ENCODE measurements around the gene KMT2A. TPM values are rescaled to one million over a fixed set of nuclear protein-coding genes. Genes with fewer than 3 reads are reported as not detected.
"Not testable (repeated sequence)": the region's sequence is repeated elsewhere in the genome, so short reads cannot be mapped to it uniquely, and the experiment has no call there.

The KMT2A gene
- polyA plus RNA-seq, 1 donor = 34.8 TPM

- WGBS (ENCODE audit: insufficient coverage, low lambda C conversion rate) = no CpG with 5 or more reads among the region's 2 CpGs
- no peak for DNase-seq
- Histone ChIP-seq H3K36me3 (ENCODE audit: control insufficient read depth, insufficient read depth, low read length) (no peaks in the 10 kb centered on the region), H3K9me3 (ENCODE audit: control insufficient read depth, low read depth, low read length) (no peaks in the 10 kb centered on the region), H3K27me3 (ENCODE audit: control insufficient read depth, insufficient read depth, low read length) (no peaks in the 10 kb centered on the region), H3K4me1 (ENCODE audit: control insufficient read depth, insufficient read depth, low read length) (peaks cover 17% of the 10 kb centered on the region), H3K27ac (ENCODE audit: low read length) (no peak overlapping the region), H3K4me3 (ENCODE audit: low read length) (no peak overlapping the region)
Observed at GRCh38 chr11:118443590-118444218, 7.4 kb downstream of the KMT2A start.

GRCh38 chr11:118447423-118447822, 11.1 kb downstream of the KMT2A start:
- peaks cover 4% of the 10 kb centered on the region for H3K4me1 ChIP-seq (ENCODE audit: control insufficient read depth, insufficient read depth, low read length)
- H3K9me3 ChIP-seq (ENCODE audit: control insufficient read depth, low read depth, low read length) = no peaks in the 10 kb centered on the region
- 100% methylated on average over 1 of the region's 4 CpGs for WGBS (ENCODE audit: insufficient coverage, low lambda C conversion rate)
- peaks cover 8% of the 10 kb centered on the region for H3K36me3 ChIP-seq (ENCODE audit: control insufficient read depth, insufficient read depth, low read length)
- no peak overlapping the region for H3K27ac ChIP-seq (ENCODE audit: low read length)
- H3K27me3 ChIP-seq (ENCODE audit: control insufficient read depth, insufficient read depth, low read length) = no peaks in the 10 kb centered on the region
- no peak for DNase-seq
- H3K4me3 ChIP-seq (ENCODE audit: low read length) = no peak overlapping the region

- Histone ChIP-seq H3K4me1 (ENCODE audit: control insufficient read depth, insufficient read depth, low read length) (no peaks in the 10 kb centered on the region), H3K27me3 (ENCODE audit: control insufficient read depth, insufficient read depth, low read length) (no peaks in the 10 kb centered on the region), H3K9me3 (ENCODE audit: control insufficient read depth, low read depth, low read length) (no peaks in the 10 kb centered on the region), H3K4me3 (ENCODE audit: low read length) (no peak overlapping the region), H3K27ac (ENCODE audit: low read length) (no peak overlapping the region), H3K36me3 (ENCODE audit: control insufficient read depth, insufficient read depth, low read length) (peaks cover 9% of the 10 kb centered on the region)
- no peak for DNase-seq
Observed at GRCh38 chr11:118448294-118448693, 12.0 kb downstream of the KMT2A start.

GRCh38 chr11:118449316-118449918, 13.1 kb downstream of the KMT2A start:
- H3K27ac ChIP-seq (ENCODE audit: low read length) = no peak overlapping the region
- H3K4me3 ChIP-seq (ENCODE audit: low read length) = no peak overlapping the region
- no peaks in the 10 kb centered on the region for H3K27me3 ChIP-seq (ENCODE audit: control insufficient read depth, insufficient read depth, low read length)
- H3K4me1 ChIP-seq (ENCODE audit: control insufficient read depth, insufficient read depth, low read length) = no peaks in the 10 kb centered on the region
- 87% methylated on average over 3 of the region's 4 CpGs for WGBS (ENCODE audit: insufficient coverage, low lambda C conversion rate)
- H3K36me3 ChIP-seq (ENCODE audit: control insufficient read depth, insufficient read depth, low read length) = peaks cover 9% of the 10 kb centered on the region
- no peak for DNase-seq
- no peaks in the 10 kb centered on the region for H3K9me3 ChIP-seq (ENCODE audit: control insufficient read depth, low read depth, low read length)

- H3K4me1 ChIP-seq (ENCODE audit: control insufficient read depth, insufficient read depth, low read length) = no peaks in the 10 kb centered on the region
- no peak overlapping the region for H3K27ac ChIP-seq (ENCODE audit: low read length)
- no peaks in the 10 kb centered on the region for H3K9me3 ChIP-seq (ENCODE audit: control insufficient read depth, low read depth, low read length)
- H3K27me3 ChIP-seq (ENCODE audit: control insufficient read depth, insufficient read depth, low read length) = no peaks in the 10 kb centered on the region
- H3K4me3 ChIP-seq (ENCODE audit: low read length) = no peak overlapping the region
- DNase-seq = no peak
- H3K36me3 ChIP-seq (ENCODE audit: control insufficient read depth, insufficient read depth, low read length) = peaks cover 9% of the 10 kb centered on the region
- WGBS (ENCODE audit: insufficient coverage, low lambda C conversion rate) = no CpG with 5 or more reads among the region's 1 CpG
Observed at GRCh38 chr11:118450451-118450850, 14.2 kb downstream of the KMT2A start.

GRCh38 chr11:118462178-118462577, 25.9 kb downstream of the KMT2A start:
- no peak for DNase-seq
- no peaks in the 10 kb centered on the region for H3K27me3 ChIP-seq (ENCODE audit: control insufficient read depth, insufficient read depth, low read length)
- H3K36me3 ChIP-seq (ENCODE audit: control insufficient read depth, insufficient read depth, low read length) = peaks cover 2% of the 10 kb centered on the region
- H3K4me1 ChIP-seq (ENCODE audit: control insufficient read depth, insufficient read depth, low read length) = no peaks in the 10 kb centered on the region
- no peaks in the 10 kb centered on the region for H3K9me3 ChIP-seq (ENCODE audit: control insufficient read depth, low read depth, low read length)
- no peak overlapping the region for H3K4me3 ChIP-seq (ENCODE audit: low read length)
- no peak overlapping the region for H3K27ac ChIP-seq (ENCODE audit: low read length)
- WGBS (ENCODE audit: insufficient coverage, low lambda C conversion rate) = 88% methylated on average over 1 of the region's 2 CpGs

- peaks cover 36% of the 10 kb centered on the region for H3K36me3 ChIP-seq (ENCODE audit: control insufficient read depth, insufficient read depth, low read length)
- H3K9me3 ChIP-seq (ENCODE audit: control insufficient read depth, low read depth, low read length); H3K4me3 ChIP-seq (ENCODE audit: low read length); H3K4me1 ChIP-seq (ENCODE audit: control insufficient read depth, insufficient read depth, low read length); DNase-seq; H3K27me3 ChIP-seq (ENCODE audit: control insufficient read depth, insufficient read depth, low read length); H3K27ac ChIP-seq (ENCODE audit: low read length): not testable (repeated sequence)
- WGBS (ENCODE audit: insufficient coverage, low lambda C conversion rate) = no CpG with 5 or more reads among the region's 2 CpGs
Observed at GRCh38 chr11:118468968-118469367, 32.7 kb downstream of the KMT2A start.

GRCh38 chr11:118471030-118471429, 34.7 kb downstream of the KMT2A start:
- H3K4me3 ChIP-seq (ENCODE audit: low read length) = no peak overlapping the region
- H3K36me3 ChIP-seq (ENCODE audit: control insufficient read depth, insufficient read depth, low read length) = peaks cover 46% of the 10 kb centered on the region
- 100% methylated on average over 1 of the region's 2 CpGs for WGBS (ENCODE audit: insufficient coverage, low lambda C conversion rate)

GRCh38 chr11:118473537-118473936, 37.2 kb downstream of the KMT2A start:
- 92% methylated on average over 5 of the region's 6 CpGs for WGBS (ENCODE audit: insufficient coverage, low lambda C conversion rate)
- Histone ChIP-seq H3K36me3 (ENCODE audit: control insufficient read depth, insufficient read depth, low read length) (peaks cover 66% of the 10 kb centered on the region), H3K4me1 (ENCODE audit: control insufficient read depth, insufficient read depth, low read length) (no peaks in the 10 kb centered on the region), H3K4me3 (ENCODE audit: low read length) (no peak overlapping the region), H3K27ac (ENCODE audit: low read length) (no peak overlapping the region), H3K9me3 (ENCODE audit: control insufficient read depth, low read depth, low read length) (no peaks in the 10 kb centered on the region), H3K27me3 (ENCODE audit: control insufficient read depth, insufficient read depth, low read length) (no peaks in the 10 kb centered on the region)
- no peak for DNase-seq

More at GRCh38 chr11:118471030-118471429, 34.7 kb downstream of the KMT2A start:
- Histone ChIP-seq H3K9me3 (ENCODE audit: control insufficient read depth, low read depth, low read length) (no peaks in the 10 kb centered on the region), H3K27ac (ENCODE audit: low read length) (no peak overlapping the region), H3K4me1 (ENCODE audit: control insufficient read depth, insufficient read depth, low read length) (no peaks in the 10 kb centered on the region), H3K27me3 (ENCODE audit: control insufficient read depth, insufficient read depth, low read length) (no peaks in the 10 kb centered on the region)
- DNase-seq = no peak

GRCh38 chr11:118476676-118477075, 40.4 kb downstream of the KMT2A start:
- H3K4me1 ChIP-seq (ENCODE audit: control insufficient read depth, insufficient read depth, low read length) = no peaks in the 10 kb centered on the region
- no peaks in the 10 kb centered on the region for H3K9me3 ChIP-seq (ENCODE audit: control insufficient read depth, low read depth, low read length)
- no peak overlapping the region for H3K4me3 ChIP-seq (ENCODE audit: low read length)
- H3K27me3 ChIP-seq (ENCODE audit: control insufficient read depth, insufficient read depth, low read length) = no peaks in the 10 kb centered on the region
- no CpG with 5 or more reads among the region's 7 CpGs for WGBS (ENCODE audit: insufficient coverage, low lambda C conversion rate)
- DNase-seq = no peak
- no peak overlapping the region for H3K27ac ChIP-seq (ENCODE audit: low read length)
- H3K36me3 ChIP-seq (ENCODE audit: control insufficient read depth, insufficient read depth, low read length) = peaks cover 77% of the 10 kb centered on the region

GRCh38 chr11:118481238-118481637, 44.9 kb downstream of the KMT2A start:
- not testable (repeated sequence) for DNase-seq; H3K4me1 ChIP-seq (ENCODE audit: control insufficient read depth, insufficient read depth, low read length); H3K27me3 ChIP-seq (ENCODE audit: control insufficient read depth, insufficient read depth, low read length); H3K4me3 ChIP-seq (ENCODE audit: low read length); H3K27ac ChIP-seq (ENCODE audit: low read length); H3K9me3 ChIP-seq (ENCODE audit: control insufficient read depth, low read depth, low read length)
- peaks cover 70% of the 10 kb centered on the region for H3K36me3 ChIP-seq (ENCODE audit: control insufficient read depth, insufficient read depth, low read length)
- WGBS (ENCODE audit: insufficient coverage, low lambda C conversion rate) = no CpG with 5 or more reads among the region's 1 CpG

All from large intestine (tissue), 3 donors.